ENCODE data around the gene EPAS1. TPM values are rescaled to one million over a fixed set of nuclear protein-coding genes. Genes with fewer than 3 reads are reported as not detected.

Gene EPAS1
- total and polyA plus RNA-seq, 2 of the 8 experiments (the other 6 are each of a cell fraction or from before 2014, with no cell fraction given), result 2.0 to 4.9 TPM

DNA sequence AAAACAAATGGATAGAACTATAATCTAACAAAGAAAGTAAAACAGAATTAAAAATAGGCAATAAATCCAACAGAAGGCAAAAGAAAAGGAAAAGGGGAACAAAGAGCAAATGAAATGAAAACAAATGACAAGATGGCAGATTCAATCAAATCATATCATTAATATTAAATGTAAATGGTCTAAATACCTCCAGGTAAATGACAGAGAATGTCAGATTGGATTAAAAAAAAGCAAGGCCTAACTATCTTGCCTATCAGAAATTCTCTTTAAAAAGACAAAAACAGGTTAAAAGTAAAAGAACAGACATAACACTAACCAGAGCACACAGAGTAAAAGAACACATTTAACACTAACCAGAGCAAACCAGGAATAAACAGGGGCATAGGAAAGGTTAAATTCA, 119.1 kb downstream of the EPAS1 start (continued):
- TF ChIP-seq, protein P1, sequence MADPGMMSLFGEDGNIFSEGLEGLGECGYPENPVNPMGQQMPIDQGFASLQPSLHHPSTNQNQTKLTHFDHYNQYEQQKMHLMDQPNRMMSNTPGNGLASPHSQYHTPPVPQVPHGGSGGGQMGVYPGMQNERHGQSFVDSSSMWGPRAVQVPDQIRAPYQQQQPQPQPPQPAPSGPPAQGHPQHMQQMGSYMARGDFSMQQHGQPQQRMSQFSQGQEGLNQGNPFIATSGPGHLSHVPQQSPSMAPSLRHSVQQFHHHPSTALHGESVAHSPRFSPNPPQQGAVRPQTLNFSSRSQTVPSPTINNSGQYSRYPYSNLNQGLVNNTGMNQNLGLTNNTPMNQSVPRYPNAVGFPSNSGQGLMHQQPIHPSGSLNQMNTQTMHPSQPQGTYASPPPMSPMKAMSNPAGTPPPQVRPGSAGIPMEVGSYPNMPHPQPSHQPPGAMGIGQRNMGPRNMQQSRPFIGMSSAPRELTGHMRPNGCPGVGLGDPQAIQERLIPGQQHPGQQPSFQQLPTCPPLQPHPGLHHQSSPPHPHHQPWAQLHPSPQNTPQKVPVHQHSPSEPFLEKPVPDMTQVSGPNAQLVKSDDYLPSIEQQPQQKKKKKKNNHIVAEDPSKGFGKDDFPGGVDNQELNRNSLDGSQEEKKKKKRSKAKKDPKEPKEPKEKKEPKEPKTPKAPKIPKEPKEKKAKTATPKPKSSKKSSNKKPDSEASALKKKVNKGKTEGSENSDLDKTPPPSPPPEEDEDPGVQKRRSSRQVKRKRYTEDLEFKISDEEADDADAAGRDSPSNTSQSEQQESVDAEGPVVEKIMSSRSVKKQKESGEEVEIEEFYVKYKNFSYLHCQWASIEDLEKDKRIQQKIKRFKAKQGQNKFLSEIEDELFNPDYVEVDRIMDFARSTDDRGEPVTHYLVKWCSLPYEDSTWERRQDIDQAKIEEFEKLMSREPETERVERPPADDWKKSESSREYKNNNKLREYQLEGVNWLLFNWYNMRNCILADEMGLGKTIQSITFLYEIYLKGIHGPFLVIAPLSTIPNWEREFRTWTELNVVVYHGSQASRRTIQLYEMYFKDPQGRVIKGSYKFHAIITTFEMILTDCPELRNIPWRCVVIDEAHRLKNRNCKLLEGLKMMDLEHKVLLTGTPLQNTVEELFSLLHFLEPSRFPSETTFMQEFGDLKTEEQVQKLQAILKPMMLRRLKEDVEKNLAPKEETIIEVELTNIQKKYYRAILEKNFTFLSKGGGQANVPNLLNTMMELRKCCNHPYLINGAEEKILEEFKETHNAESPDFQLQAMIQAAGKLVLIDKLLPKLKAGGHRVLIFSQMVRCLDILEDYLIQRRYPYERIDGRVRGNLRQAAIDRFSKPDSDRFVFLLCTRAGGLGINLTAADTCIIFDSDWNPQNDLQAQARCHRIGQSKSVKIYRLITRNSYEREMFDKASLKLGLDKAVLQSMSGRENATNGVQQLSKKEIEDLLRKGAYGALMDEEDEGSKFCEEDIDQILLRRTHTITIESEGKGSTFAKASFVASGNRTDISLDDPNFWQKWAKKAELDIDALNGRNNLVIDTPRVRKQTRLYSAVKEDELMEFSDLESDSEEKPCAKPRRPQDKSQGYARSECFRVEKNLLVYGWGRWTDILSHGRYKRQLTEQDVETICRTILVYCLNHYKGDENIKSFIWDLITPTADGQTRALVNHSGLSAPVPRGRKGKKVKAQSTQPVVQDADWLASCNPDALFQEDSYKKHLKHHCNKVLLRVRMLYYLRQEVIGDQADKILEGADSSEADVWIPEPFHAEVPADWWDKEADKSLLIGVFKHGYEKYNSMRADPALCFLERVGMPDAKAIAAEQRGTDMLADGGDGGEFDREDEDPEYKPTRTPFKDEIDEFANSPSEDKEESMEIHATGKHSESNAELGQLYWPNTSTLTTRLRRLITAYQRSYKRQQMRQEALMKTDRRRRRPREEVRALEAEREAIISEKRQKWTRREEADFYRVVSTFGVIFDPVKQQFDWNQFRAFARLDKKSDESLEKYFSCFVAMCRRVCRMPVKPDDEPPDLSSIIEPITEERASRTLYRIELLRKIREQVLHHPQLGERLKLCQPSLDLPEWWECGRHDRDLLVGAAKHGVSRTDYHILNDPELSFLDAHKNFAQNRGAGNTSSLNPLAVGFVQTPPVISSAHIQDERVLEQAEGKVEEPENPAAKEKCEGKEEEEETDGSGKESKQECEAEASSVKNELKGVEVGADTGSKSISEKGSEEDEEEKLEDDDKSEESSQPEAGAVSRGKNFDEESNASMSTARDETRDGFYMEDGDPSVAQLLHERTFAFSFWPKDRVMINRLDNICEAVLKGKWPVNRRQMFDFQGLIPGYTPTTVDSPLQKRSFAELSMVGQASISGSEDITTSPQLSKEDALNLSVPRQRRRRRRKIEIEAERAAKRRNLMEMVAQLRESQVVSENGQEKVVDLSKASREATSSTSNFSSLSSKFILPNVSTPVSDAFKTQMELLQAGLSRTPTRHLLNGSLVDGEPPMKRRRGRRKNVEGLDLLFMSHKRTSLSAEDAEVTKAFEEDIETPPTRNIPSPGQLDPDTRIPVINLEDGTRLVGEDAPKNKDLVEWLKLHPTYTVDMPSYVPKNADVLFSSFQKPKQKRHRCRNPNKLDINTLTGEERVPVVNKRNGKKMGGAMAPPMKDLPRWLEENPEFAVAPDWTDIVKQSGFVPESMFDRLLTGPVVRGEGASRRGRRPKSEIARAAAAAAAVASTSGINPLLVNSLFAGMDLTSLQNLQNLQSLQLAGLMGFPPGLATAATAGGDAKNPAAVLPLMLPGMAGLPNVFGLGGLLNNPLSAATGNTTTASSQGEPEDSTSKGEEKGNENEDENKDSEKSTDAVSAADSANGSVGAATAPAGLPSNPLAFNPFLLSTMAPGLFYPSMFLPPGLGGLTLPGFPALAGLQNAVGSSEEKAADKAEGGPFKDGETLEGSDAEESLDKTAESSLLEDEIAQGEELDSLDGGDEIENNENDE (IDR thresholded peaks at IDR 0.05; ENCODE audit: insufficient replicate concordance, low read length), result no peak
- TF ChIP-seq CHD1 (IDR thresholded peaks at IDR 0.05; ENCODE audit: low read depth, low read length) (no peak), GTF2F1 (IDR thresholded peaks at IDR 0.05; ENCODE audit: borderline replicate concordance, low read depth, low read length) (no peak), RBBP5 (IDR thresholded peaks at IDR 0.05; ENCODE audit: borderline replicate concordance, low read depth, low read length) (no peak), RXRA (IDR thresholded peaks at IDR 0.05; ENCODE audit: insufficient read depth, low read depth, low read length) (no peak), SIN3A (conservative IDR thresholded peaks at IDR 0.05 in 1 of 2, IDR thresholded peaks at IDR 0.05 in 1 of 2; ENCODE audit: low read depth in 1 of 2, low read length in 2 of 2) (no peak), POU5F1 (IDR thresholded peaks at IDR 0.05; ENCODE audit: low read depth, low read length) (no peak), TEAD4 (IDR thresholded peaks at IDR 0.05; ENCODE audit: low read depth, low read length) (no peak), BCL11A (IDR thresholded peaks at IDR 0.05; ENCODE audit: low read depth in 2 of 2, low read length in 2 of 2) (no peak), PHF8 (conservative IDR thresholded peaks at IDR 0.05; ENCODE audit: low read depth, low read length) (no peak), SIRT6 (IDR thresholded peaks at IDR 0.05; ENCODE audit: low read length) (no peak)
